Kidney (tissue), 14 donors: ENCODE measurements around the gene FGD1. TPM values are rescaled to one million over a fixed set of nuclear protein-coding genes. Genes with fewer than 3 reads are reported as not detected.
A peak's percentile ranks its signal among the peaks of the same experiment; 100 is the strongest.

Experiments
- DNase-seq, 5 donors: peaks; one replicate each; pipeline ENCODE4 v3.0.0-alpha.2; 2013 to 2020
- FAIRE-seq: peaks from 2 replicates; lab custom pipeline; 2012; peaks lifted over from hg19 to GRCh38; lab: Jason Lieb, UNC
- H3K27ac ChIP-seq, 2 donors: one replicate each; pipeline ENCODE4 v1.7.0; 2013; ENCODE audit warnings: low read depth in 2 of 2, low read length in 2 of 2, inconsistent platforms in 1 of 2
- H3K27me3 ChIP-seq: one replicate; pipeline ENCODE4 v1.7.1; 2013; ENCODE audit warnings: low read length, inconsistent platforms; ENCODE audit not compliant: control insufficient read depth, insufficient read depth
- H3K36me3 ChIP-seq, 3 donors: one replicate each; pipeline versions ENCODE4 v1.7.0 to v1.7.1; 2013; ENCODE audit warnings: low read length in 3 of 3, control low read depth in 1 of 3, inconsistent platforms in 1 of 3; ENCODE audit not compliant: insufficient read depth in 3 of 3, control insufficient read depth in 2 of 3
- H3K4me1 ChIP-seq, 3 donors: one replicate each; pipeline versions ENCODE4 v1.7.0 to v1.7.1; 2013; ENCODE audit warnings: low read length in 3 of 3, inconsistent platforms in 1 of 3, low read depth in 1 of 3; ENCODE audit not compliant: control insufficient read depth in 2 of 3, insufficient read depth in 2 of 3
- H3K4me3 ChIP-seq, 3 donors: one replicate each; pipeline versions ENCODE4 v1.7.0 to v1.8.1; 2013; ENCODE audit warnings: low read length in 3 of 3, control low read depth in 1 of 3, inconsistent platforms in 1 of 3
- H3K9ac ChIP-seq, 3 donors: one replicate each; pipeline versions ENCODE4 v1.7.0 to v1.7.1; 2013; ENCODE audit warnings: low read length in 3 of 3, control low read depth in 1 of 3, inconsistent platforms in 1 of 3
- H3K9me3 ChIP-seq, 3 donors: one replicate each; pipeline versions ENCODE4 v1.7.0 to v1.7.1; 2013; ENCODE audit warnings: low read length in 3 of 3, control low read depth in 1 of 3, inconsistent platforms in 1 of 3; ENCODE audit not compliant: control insufficient read depth in 2 of 3, insufficient read depth in 1 of 3
- intact Hi-C: fragments of 100-400 bp; cut with DNase I; formaldehyde crosslinking; loops from one replicate; pipeline ENCODE4 v1.11.1; 2022
- polyA plus RNA-seq: library from polyadenylated mRNA; stranded (reverse); fragments of 350-450 nt; fragmentation: Illumina TruSeq; extraction: RNeasy Lipid Tissue Mini Kit (QIAGEN cat#74804); gene quantifications from one replicate; pipeline ENCODE4 v1.2.3, GENCODE V29; 2014; ENCODE audit warnings: low read depth, low replicate concordance; ENCODE audit not compliant: insufficient read depth
- total RNA-seq: library from RNA; stranded (reverse); fragmentation: NEBNext Ultra II Directional; extraction: Animal tissue kit (Norgen Biotek cat#: 25700); gene quantifications from one replicate; pipeline ENCODE4 v1.2.1, GENCODE V29; 2021
- TF ChIP-seq, protein P1 (sequence below): IDR thresholded peaks from 3 replicates; pipeline ENCODE4 v1.5.1; 2012; ENCODE audit warnings: mild to moderate bottlenecking, moderate library complexity, borderline replicate concordance; ENCODE audit not compliant: insufficient read depth; ENCODE audit errors: extremely low read depth
- donor health status: control.
- donor health status: control.
- donor health status: control.
- donor health status: control.
- donor health status: control.
- donor health status: DM: yes; HTN: yes; CAD: no.
- donor health status: Normal renal cell carcinoma (clear cell type).

FGD1 gene
- total and polyA plus RNA-seq, 2 donors from 2014 or later, result 2.7 to 4.7 TPM

DNA sequence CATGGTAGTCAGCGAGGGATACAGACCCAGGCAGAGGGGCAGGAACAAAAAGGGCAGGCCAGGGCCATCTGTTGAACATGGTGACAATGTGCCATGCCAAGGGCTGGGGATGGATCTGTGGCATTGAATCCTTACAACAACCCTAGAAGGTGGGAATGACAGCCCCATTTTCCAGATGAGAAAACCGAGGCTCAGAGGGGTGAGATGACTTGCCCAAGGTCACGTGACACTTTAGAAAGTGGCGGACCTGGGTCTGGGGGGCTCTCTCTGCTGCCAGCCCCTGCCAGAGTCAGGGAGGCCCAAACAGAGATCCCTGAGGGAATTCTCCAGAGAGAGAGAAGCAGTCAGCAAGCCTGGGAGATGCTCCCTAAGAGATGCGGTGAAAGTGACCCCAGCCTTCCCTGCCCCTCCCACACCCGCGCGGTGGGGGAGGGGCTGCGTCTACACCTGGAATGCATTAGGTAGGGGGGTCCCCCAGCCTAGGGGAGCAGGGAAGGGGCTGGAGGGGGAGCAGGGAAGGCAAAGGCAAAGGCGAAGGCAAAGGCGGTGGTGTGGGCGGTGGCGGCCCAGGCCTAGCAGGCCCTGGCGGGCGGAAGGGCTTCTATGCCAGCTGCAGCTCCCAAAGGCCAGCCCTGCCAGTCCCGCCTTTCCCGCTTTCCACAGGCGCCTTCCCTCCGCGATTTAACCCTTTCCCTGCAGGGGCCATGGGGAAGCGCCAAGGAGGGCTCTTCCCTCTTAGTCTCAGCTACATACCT is 13.0 kb downstream of the FGD1 start:
- no peaks in the 10 kb centered on the region for H3K27me3 ChIP-seq
- H3K27ac ChIP-seq, result peak overlapping the region in 1 of 2 donors; percentile 75
- TF ChIP-seq, protein P1, sequence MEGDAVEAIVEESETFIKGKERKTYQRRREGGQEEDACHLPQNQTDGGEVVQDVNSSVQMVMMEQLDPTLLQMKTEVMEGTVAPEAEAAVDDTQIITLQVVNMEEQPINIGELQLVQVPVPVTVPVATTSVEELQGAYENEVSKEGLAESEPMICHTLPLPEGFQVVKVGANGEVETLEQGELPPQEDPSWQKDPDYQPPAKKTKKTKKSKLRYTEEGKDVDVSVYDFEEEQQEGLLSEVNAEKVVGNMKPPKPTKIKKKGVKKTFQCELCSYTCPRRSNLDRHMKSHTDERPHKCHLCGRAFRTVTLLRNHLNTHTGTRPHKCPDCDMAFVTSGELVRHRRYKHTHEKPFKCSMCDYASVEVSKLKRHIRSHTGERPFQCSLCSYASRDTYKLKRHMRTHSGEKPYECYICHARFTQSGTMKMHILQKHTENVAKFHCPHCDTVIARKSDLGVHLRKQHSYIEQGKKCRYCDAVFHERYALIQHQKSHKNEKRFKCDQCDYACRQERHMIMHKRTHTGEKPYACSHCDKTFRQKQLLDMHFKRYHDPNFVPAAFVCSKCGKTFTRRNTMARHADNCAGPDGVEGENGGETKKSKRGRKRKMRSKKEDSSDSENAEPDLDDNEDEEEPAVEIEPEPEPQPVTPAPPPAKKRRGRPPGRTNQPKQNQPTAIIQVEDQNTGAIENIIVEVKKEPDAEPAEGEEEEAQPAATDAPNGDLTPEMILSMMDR, result no peak
- H3K36me3 ChIP-seq, result no peaks in the 10 kb centered on the region
- DNase-seq, result peak in 4 of 5 donors; percentile 22 to 54 (median 46)
- peaks cover 0 to 13% (median 11%) of the 10 kb centered on the region in 3 donors for H3K4me1 ChIP-seq
- no peak overlapping the region for H3K4me3 ChIP-seq
- H3K9me3 ChIP-seq, result no peaks in the 10 kb centered on the region
- no peak overlapping the region for H3K9ac ChIP-seq
- no peak for FAIRE-seq
- intact Hi-C loops, result no loop called here

DNA sequence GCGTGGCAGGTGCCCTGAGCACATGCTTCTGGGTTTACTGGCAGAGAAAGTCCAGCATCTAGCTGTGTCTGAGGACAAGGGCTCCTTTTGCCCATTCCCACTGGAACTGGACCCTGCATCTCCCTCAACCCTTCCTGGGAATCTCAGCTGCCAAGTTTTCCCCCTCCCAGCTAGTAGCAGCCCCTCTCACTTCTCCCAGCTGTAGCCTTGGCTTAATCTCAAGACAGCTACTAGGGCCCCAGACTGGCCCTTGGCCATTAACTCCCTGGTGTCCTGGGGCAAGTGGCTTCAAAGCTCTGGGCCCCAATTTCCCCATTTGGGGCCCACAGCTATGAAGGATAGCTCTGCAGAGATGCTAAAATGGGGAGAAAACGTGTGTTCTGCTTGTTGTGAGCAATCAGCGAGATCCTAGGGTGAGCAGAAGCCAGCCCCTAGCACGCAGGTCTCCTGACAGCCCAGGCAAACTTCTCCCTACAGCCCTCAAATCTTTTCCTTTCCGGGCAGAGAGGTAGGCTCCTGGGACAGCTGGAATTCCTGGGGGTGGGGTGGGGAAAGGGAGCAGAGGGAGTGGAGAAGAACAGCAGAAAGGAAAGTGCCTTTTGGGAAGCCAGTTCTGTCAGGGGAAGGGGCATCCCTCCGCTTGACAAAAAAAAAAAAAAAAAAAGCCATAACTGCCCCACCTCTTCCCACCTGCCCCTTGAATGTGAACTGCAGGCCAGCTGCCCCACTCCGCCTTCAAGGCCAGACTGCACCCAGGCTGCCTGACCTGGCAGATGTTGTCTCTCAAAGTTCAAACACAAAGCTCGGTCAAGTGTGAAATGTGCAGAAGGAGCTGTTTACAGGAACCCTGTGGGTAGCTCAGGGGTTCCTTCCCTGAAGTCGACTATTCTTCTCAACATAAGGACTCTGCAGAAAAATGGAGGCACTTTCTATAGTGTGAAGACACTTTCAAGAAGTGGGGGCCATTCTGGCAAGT is 16.6 kb downstream of the FGD1 start:
- no peak overlapping the region for H3K27ac ChIP-seq
- DNase-seq (peak in 4 of 5 donors; percentile 40 to 73 (median 62)), FAIRE-seq (no peak)
- no peak overlapping the region for H3K4me3 ChIP-seq
- TF ChIP-seq, protein P1, result no peak
- peaks cover 0 to 13% (median 9%) of the 10 kb centered on the region in 3 donors for H3K4me1 ChIP-seq
- H3K9me3 ChIP-seq, result no peaks in the 10 kb centered on the region
- H3K27me3 ChIP-seq, result no peaks in the 10 kb centered on the region
- no peak overlapping the region for H3K9ac ChIP-seq
- H3K36me3 ChIP-seq, result no peaks in the 10 kb centered on the region
- intact Hi-C loops, result no loop called here

GRCh38 chrX:54473993-54474859 is 21.8 kb downstream of the FGD1 start:
- Histone ChIP-seq H3K27me3 (no peaks in the 10 kb centered on the region), H3K36me3 (peaks cover 0 to 2% (median 0%) of the 10 kb centered on the region in 3 donors), H3K27ac (no peak overlapping the region), H3K4me1 (peaks cover 0 to 10% (median 5%) of the 10 kb centered on the region in 3 donors), H3K9me3 (no peaks in the 10 kb centered on the region), H3K4me3 (no peak overlapping the region), H3K9ac (no peak overlapping the region)
- FAIRE-seq, result no peak
- intact Hi-C loops, result no loop called here
- DNase-seq, result peak in 1 of 5 donors; percentile 72
- TF ChIP-seq, protein P1, result no peak
